NB4 (cell line): ENCODE data around the gene H1-8.

Experiments used
- DNase-seq: peaks from one replicate; pipeline ENCODE4 v3.0.0; 2010; ENCODE audit warnings: low read depth
- H3K4me3 ChIP-seq: one replicate; pipeline ENCODE4 v1.5.1; 2011; ENCODE audit warnings: mild to moderate bottlenecking, low read depth, low read length, moderate library complexity
- MAX ChIP-seq: IDR thresholded peaks from 2 replicates; pipeline ENCODE4 v1.6.1; 2011; ENCODE audit warnings: low read depth, low read length
- MYC ChIP-seq: IDR thresholded peaks from 2 replicates; pipeline ENCODE4 v1.6.1; 2011; ENCODE audit warnings: low read depth, low read length
- POLR2A ChIP-seq: IDR thresholded peaks from 2 replicates; pipeline ENCODE4 v1.6.1; 2011; ENCODE audit warnings: mild to moderate bottlenecking; ENCODE audit not compliant: insufficient read length; ENCODE audit errors: extremely low read depth
- TF ChIP-seq, protein P1 (sequence below): IDR thresholded peaks from one replicate; pipeline ENCODE4 v1.5.1; 2012; ENCODE audit warnings: low read depth, low read length

The H1-8 gene

DNA sequence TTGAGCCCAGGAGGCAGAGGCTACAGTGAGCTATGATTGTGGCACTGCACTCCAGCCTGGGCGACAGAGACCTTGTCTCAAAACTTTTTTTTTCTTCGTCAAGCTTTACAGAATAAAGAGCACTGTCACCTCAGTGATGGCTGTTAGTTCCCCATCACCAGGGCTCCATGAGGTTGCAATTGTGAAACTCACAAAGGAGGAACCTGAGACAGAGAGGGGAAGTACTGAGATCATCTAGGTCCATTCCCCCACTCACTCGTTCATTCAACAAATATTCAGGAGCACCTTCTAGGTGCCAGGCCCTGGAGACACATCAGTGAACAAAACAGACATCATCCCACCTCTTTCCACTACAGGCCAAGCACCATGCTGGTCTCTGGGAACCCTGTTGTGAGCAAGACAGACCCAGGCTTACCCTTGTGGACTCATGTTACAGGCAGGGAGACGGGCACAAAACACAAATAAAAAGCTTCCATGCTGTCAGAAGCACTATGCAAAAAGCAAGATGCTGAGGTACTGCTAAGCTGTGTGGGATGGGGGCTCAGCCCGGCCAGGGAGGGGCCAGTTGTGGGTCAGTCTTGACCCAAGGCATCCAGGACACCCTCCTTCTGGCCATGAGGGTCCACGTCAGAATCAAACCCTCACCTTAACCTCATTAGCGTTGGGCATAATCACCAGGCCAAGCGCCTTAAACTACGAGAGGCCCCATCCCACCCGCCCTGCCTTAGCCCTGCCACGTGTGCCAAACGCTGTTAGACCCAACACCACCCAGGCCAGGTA is 16.7 kb upstream of the H1-8 start:
- no peak overlapping the region for H3K4me3 ChIP-seq
- TF ChIP-seq POLR2A (no peak), MYC (peak; percentile 59)
- DNase-seq = peak; percentile 90

- no peak overlapping the region for H3K4me3 ChIP-seq
- DNase-seq = no peak
- TF ChIP-seq, protein P1, sequence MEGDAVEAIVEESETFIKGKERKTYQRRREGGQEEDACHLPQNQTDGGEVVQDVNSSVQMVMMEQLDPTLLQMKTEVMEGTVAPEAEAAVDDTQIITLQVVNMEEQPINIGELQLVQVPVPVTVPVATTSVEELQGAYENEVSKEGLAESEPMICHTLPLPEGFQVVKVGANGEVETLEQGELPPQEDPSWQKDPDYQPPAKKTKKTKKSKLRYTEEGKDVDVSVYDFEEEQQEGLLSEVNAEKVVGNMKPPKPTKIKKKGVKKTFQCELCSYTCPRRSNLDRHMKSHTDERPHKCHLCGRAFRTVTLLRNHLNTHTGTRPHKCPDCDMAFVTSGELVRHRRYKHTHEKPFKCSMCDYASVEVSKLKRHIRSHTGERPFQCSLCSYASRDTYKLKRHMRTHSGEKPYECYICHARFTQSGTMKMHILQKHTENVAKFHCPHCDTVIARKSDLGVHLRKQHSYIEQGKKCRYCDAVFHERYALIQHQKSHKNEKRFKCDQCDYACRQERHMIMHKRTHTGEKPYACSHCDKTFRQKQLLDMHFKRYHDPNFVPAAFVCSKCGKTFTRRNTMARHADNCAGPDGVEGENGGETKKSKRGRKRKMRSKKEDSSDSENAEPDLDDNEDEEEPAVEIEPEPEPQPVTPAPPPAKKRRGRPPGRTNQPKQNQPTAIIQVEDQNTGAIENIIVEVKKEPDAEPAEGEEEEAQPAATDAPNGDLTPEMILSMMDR = no peak
- TF ChIP-seq MYC = no peak
- no peak for TF ChIP-seq MAX
- no peak for TF ChIP-seq POLR2A
Measured at GRCh38 chr3:129527262-129527661, 15.7 kb upstream of the H1-8 start.

GRCh38 chr3:129528589-129529100 is 14.3 kb upstream of the H1-8 start, which contains the start of gene RHO:
TSS of gene RHO (plus strand) at chr3:129528639. CDS start at chr3:129528734, 95 bp downstream.
- DNase-seq = no peak
- TF ChIP-seq MYC = no peak
- TF ChIP-seq POLR2A = no peak
- TF ChIP-seq MAX = no peak
- TF ChIP-seq, protein P1 = no peak
- no peak within 1 kb of the TSS for H3K4me3 ChIP-seq

DNA sequence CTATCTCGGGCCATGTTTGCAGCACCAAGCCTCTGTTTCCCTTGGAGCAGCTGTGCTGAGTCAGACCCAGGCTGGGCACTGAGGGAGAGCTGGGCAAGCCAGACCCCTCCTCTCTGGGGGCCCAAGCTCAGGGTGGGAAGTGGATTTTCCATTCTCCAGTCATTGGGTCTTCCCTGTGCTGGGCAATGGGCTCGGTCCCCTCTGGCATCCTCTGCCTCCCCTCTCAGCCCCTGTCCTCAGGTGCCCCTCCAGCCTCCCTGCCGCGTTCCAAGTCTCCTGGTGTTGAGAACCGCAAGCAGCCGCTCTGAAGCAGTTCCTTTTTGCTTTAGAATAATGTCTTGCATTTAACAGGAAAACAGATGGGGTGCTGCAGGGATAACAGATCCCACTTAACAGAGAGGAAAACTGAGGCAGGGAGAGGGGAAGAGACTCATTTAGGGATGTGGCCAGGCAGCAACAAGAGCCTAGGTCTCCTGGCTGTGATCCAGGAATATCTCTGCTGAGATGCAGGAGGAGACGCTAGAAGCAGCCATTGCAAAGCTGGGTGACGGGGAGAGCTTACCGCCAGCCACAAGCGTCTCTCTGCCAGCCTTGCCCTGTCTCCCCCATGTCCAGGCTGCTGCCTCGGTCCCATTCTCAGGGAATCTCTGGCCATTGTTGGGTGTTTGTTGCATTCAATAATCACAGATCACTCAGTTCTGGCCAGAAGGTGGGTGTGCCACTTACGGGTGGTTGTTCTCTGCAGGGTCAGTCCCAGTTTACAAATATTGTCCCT is 13.4 kb upstream of the H1-8 start:
- TF ChIP-seq, protein P1 = no peak
- TF ChIP-seq POLR2A (no peak), MYC (no peak), MAX (no peak)
- DNase-seq = no peak

GRCh38 chr3:129530251-129530791 is 12.7 kb upstream of the H1-8 start:
- TF ChIP-seq, protein P1 = no peak
- TF ChIP-seq MAX = no peak
- TF ChIP-seq POLR2A = no peak
- no peak for TF ChIP-seq MYC
- no peak overlapping the region for H3K4me3 ChIP-seq
- no peak for DNase-seq

More for the DNA sequence above, 13.4 kb upstream of the H1-8 start:
- H3K4me3 ChIP-seq = no peak overlapping the region

DNA sequence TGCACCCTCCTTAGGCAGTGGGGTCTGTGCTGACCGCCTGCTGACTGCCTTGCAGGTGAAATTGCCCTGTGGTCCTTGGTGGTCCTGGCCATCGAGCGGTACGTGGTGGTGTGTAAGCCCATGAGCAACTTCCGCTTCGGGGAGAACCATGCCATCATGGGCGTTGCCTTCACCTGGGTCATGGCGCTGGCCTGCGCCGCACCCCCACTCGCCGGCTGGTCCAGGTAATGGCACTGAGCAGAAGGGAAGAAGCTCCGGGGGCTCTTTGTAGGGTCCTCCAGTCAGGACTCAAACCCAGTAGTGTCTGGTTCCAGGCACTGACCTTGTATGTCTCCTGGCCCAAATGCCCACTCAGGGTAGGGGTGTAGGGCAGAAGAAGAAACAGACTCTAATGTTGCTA is 12.2 kb upstream of the H1-8 start:
- no peak for DNase-seq
- no peak overlapping the region for H3K4me3 ChIP-seq
- TF ChIP-seq, protein P1 = no peak
- TF ChIP-seq POLR2A (no peak), MYC (no peak), MAX (no peak)
